Measurements from ENCODE around the gene RIMS1.

RIMS1 gene

GRCh38 chr6:72424476-72424875, 538.1 kb downstream of the RIMS1 start:
- no peak for DNase-seq (ENCODE audit: extremely low read depth, low read depth)
- TF ChIP-seq CTCF (IDR thresholded peaks at IDR 0.05; ENCODE audit: low read depth, low read length): no peak

DNA sequence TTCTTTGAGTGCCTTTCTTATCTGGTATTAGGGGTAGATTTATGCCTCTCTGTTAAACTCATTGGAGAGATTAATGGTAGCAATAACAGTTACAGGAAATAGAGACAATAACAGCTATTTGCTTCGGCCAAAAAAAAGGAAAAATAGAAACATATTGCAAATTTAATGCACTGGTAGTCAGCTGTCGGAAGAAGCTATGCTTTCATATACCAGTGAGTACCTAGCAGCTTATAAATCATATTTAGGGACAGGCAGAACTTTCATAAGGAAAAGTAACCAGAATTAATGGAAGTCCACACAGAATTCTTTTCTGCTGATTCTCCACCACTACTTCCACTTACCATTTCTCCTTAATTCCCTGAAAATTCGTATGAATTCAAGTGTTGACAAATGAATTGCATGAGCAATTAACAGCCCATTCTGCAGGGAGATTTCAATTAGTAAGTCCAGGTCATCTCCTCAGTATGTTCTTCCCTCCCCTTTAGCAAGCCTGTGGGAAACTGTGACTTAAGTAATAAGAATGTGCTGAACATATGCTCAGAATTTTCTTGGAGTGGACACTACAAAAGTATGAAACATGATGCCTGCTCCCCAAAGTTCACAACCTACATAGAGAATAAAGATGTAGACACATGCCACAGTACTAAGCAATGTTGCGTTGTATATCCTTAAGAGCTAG, 538.8 kb downstream of the RIMS1 start:
- no peak for TF ChIP-seq CTCF (IDR thresholded peaks at IDR 0.05; ENCODE audit: low read depth, low read length)
- peak; percentile 74 for DNase-seq (ENCODE audit: extremely low read depth, low read depth)

GRCh38 chr6:72440611-72441010, 554.3 kb downstream of the RIMS1 start:
- TF ChIP-seq CTCF (IDR thresholded peaks at IDR 0.05; ENCODE audit: low read depth, low read length): no peak
- no peak for DNase-seq (ENCODE audit: extremely low read depth, low read depth)

- no peak for DNase-seq (ENCODE audit: extremely low read depth, low read depth)
These were observed 560.1 kb downstream of the RIMS1 start for GRCh38 chr6:72446430-72446829.

More at GRCh38 chr6:72446430-72446829, 560.1 kb downstream of the RIMS1 start:
- TF ChIP-seq CTCF (IDR thresholded peaks at IDR 0.05; ENCODE audit: low read depth, low read length): no peak
